Neural cell (in vitro differentiated cells): ENCODE measurements around the gene ADAMTS16. TPM values are rescaled to one million over a fixed set of nuclear protein-coding genes. Genes with fewer than 3 reads are reported as not detected.

ENCODE experiments used
- H2AFZ ChIP-seq: fragments of 200-600, 300-800 bp; sonication (generic), shearing (Covaris generic); 2 replicates; pipeline ENCODE4 v1.6.0; 2014; ENCODE audit warnings: low read depth, mild to moderate bottlenecking, antibody characterized with exemption, low read length, moderate library complexity
- H3F3A ChIP-seq: fragments of 200-600 bp; shearing (Covaris generic); 2 replicates; pipeline ENCODE4 v1.6.1; 2016; ENCODE audit warnings: mild to moderate bottlenecking, moderate library complexity, mixed read lengths, antibody characterized with exemption, low read length; ENCODE audit not compliant: insufficient read depth, poor library complexity, severe bottlenecking
- H3K27ac ChIP-seq: fragments of 200-600, 300-800 bp; sonication (generic), shearing (Covaris generic); 2 replicates; pipeline ENCODE4 v1.5.1; 2014; ENCODE audit warnings: mild to moderate bottlenecking, low read length, moderate library complexity
- H3K27me3 ChIP-seq: fragments of 300-800, 200-600 bp; sonication (generic), shearing (Covaris generic); 2 replicates; pipeline ENCODE4 v1.6.0; 2014; ENCODE audit warnings: mild to moderate bottlenecking, low read depth, low read length, moderate library complexity; ENCODE audit not compliant: insufficient read depth
- H3K36me3 ChIP-seq: fragments of 300-800, 200-600 bp; sonication (generic), shearing (Covaris generic); 2 replicates; pipeline ENCODE4 v1.5.1; 2014; ENCODE audit warnings: mild to moderate bottlenecking, antibody characterized with exemption, low read length, moderate library complexity; ENCODE audit not compliant: insufficient read depth
- H3K4me2 ChIP-seq: fragments of 300-800, 200-600 bp; sonication (generic), shearing (Covaris generic); 2 replicates; pipeline ENCODE4 v1.6.0; 2014; ENCODE audit warnings: mild to moderate bottlenecking, low read length
- H3K4me3 ChIP-seq: fragments of 300-800, 200-600 bp; sonication (generic), shearing (Covaris generic); 2 replicates; pipeline ENCODE4 v1.5.1; 2014; ENCODE audit warnings: mild to moderate bottlenecking, low read length, moderate library complexity
- H3K79me2 ChIP-seq: fragments of 200-600 bp; shearing (Covaris generic); replicated peaks from 2 replicates; pipeline ENCODE4 v1.6.0; 2014; ENCODE audit warnings: mild to moderate bottlenecking, low read length, moderate library complexity; ENCODE audit not compliant: insufficient read depth
- H3K9ac ChIP-seq: fragments of 300-800, 200-600 bp; sonication (generic), shearing (Covaris generic); 2 replicates; pipeline ENCODE4 v1.6.1; 2016; ENCODE audit warnings: mild to moderate bottlenecking, low read length, mixed read lengths
- H3K9me2 ChIP-seq: fragments of 200-600 bp; shearing (Covaris generic); 2 replicates; pipeline ENCODE4 v1.6.1; 2016; ENCODE audit warnings: mild to moderate bottlenecking, low read length, mixed read lengths; ENCODE audit not compliant: insufficient read depth
- H3K9me3 ChIP-seq: fragments of 200-600, 300-800 bp; sonication (generic), shearing (Covaris generic); 2 replicates; pipeline ENCODE4 v1.6.1; 2016; ENCODE audit warnings: mild to moderate bottlenecking, mixed run types, low read length, moderate library complexity, mixed read lengths
- H4K20me1 ChIP-seq: fragments of 200-600 bp; shearing (Covaris generic); 2 replicates; pipeline ENCODE4 v1.6.1; 2016; ENCODE audit warnings: mild to moderate bottlenecking, mixed run types; ENCODE audit not compliant: insufficient read depth
- CTCF ChIP-seq: fragments of 450-650 bp; IDR thresholded peaks from 2 replicates; pipeline ENCODE4 v1.5.1; 2014; ENCODE audit warnings: antibody characterized with exemption, mild to moderate bottlenecking, moderate library complexity; ENCODE audit not compliant: poor library complexity, severe bottlenecking
- EP300 ChIP-seq: fragments of 450-650 bp; conservative IDR thresholded peaks from 2 replicates; pipeline ENCODE4 v1.6.1; 2014; ENCODE audit warnings: antibody characterized with exemption, mild to moderate bottlenecking, moderate library complexity; ENCODE audit not compliant: poor library complexity, severe bottlenecking
- EZH2 ChIP-seq: fragments of 200-600, 300-800 bp; shearing (Covaris generic), sonication (generic); IDR thresholded peaks from 2 replicates; pipeline ENCODE4 v1.6.1; 2014; ENCODE audit warnings: antibody characterized with exemption, low read length, borderline replicate concordance, mild to moderate bottlenecking; ENCODE audit not compliant: insufficient read depth, poor library complexity, severe bottlenecking
- MXI1 ChIP-seq: fragments of 450-650 bp; conservative IDR thresholded peaks from 2 replicates; pipeline ENCODE4 v1.6.1; 2014; ENCODE audit warnings: antibody characterized with exemption, mild to moderate bottlenecking; ENCODE audit not compliant: poor library complexity, severe bottlenecking
- POLR2AphosphoS5 ChIP-seq: IDR thresholded peaks from 2 replicates; pipeline ENCODE4 v1.6.1; 2012
- RAD21 ChIP-seq: fragments of 450-650 bp; conservative IDR thresholded peaks from 2 replicates; pipeline ENCODE4 v1.6.1; 2014; ENCODE audit warnings: antibody characterized with exemption, mild to moderate bottlenecking, moderate library complexity
- SMC3 ChIP-seq: fragments of 450-650 bp; conservative IDR thresholded peaks from 2 replicates; pipeline ENCODE4 v1.6.1; 2014; ENCODE audit warnings: antibody characterized with exemption, mild to moderate bottlenecking, moderate library complexity; ENCODE audit not compliant: poor library complexity
- TAF1 ChIP-seq: IDR thresholded peaks from 2 replicates; pipeline ENCODE4 v1.6.1; 2012; ENCODE audit warnings: low read depth
- polyA plus RNA-seq: library from polyadenylated mRNA; depleted of rRNA; stranded (reverse); fragments of >200 nt; gene quantifications from 2 replicates; pipeline ENCODE4 v1.2.3, GENCODE V29; 2014
- TF ChIP-seq, protein P1 (sequence below): IDR thresholded peaks from 2 replicates; pipeline ENCODE4 v1.6.1; 2012; ENCODE audit warnings: borderline replicate concordance

Gene ADAMTS16
- polyA plus RNA-seq, 1 donor from 2014 or later, result 1.3 TPM

DNA sequence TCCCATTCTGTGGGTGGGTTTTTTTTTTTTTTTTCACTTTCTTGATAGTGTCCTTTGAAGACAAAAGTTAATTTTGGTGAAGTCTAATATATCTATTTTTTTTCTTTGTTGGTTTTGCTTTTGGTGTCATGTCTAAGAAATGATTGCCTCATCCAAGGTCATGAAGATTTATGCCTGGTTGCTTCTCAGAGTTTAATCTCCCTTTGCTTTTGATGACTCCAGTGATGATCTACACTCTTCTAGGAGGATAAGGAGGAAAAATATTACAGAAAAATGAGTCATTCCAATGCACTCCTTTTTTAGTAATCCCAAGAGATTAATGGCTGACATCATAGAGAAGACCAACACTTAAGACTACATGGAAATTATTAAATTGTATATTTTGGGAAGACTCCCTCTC, 202.7 kb downstream of the ADAMTS16 start:
- Histone ChIP-seq H3K79me2 (no peaks in the 10 kb centered on the region), H3K9me2 (no peaks in the 10 kb centered on the region), H3K4me2 (no peak overlapping the region), H4K20me1 (no peaks in the 10 kb centered on the region), H3K27me3 (no peaks in the 10 kb centered on the region), H2AFZ (no peak overlapping the region), H3K9me3 (no peaks in the 10 kb centered on the region), H3K27ac (no peak overlapping the region), H3F3A (no peaks in the 10 kb centered on the region), H3K9ac (no peak overlapping the region), H3K4me3 (no peak overlapping the region), H3K36me3 (no peaks in the 10 kb centered on the region)
- TF ChIP-seq SMC3, result no peak
- TF ChIP-seq CTCF, result no peak
- TF ChIP-seq EZH2, result no peak
- TF ChIP-seq RAD21, result no peak
- TF ChIP-seq POLR2AphosphoS5, result no peak
- TF ChIP-seq, protein P1, sequence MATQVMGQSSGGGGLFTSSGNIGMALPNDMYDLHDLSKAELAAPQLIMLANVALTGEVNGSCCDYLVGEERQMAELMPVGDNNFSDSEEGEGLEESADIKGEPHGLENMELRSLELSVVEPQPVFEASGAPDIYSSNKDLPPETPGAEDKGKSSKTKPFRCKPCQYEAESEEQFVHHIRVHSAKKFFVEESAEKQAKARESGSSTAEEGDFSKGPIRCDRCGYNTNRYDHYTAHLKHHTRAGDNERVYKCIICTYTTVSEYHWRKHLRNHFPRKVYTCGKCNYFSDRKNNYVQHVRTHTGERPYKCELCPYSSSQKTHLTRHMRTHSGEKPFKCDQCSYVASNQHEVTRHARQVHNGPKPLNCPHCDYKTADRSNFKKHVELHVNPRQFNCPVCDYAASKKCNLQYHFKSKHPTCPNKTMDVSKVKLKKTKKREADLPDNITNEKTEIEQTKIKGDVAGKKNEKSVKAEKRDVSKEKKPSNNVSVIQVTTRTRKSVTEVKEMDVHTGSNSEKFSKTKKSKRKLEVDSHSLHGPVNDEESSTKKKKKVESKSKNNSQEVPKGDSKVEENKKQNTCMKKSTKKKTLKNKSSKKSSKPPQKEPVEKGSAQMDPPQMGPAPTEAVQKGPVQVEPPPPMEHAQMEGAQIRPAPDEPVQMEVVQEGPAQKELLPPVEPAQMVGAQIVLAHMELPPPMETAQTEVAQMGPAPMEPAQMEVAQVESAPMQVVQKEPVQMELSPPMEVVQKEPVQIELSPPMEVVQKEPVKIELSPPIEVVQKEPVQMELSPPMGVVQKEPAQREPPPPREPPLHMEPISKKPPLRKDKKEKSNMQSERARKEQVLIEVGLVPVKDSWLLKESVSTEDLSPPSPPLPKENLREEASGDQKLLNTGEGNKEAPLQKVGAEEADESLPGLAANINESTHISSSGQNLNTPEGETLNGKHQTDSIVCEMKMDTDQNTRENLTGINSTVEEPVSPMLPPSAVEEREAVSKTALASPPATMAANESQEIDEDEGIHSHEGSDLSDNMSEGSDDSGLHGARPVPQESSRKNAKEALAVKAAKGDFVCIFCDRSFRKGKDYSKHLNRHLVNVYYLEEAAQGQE, result no peak
- no peak for TF ChIP-seq EP300

- no peak overlapping the region for H3K27ac ChIP-seq
- no peak overlapping the region for H3K9ac ChIP-seq
- no peaks in the 10 kb centered on the region for H3K79me2 ChIP-seq
- H3K4me3 ChIP-seq, result no peak overlapping the region
- no peaks in the 10 kb centered on the region for H3K9me3 ChIP-seq
- H3K9me2 ChIP-seq, result no peaks in the 10 kb centered on the region
- no peak overlapping the region for H3K4me2 ChIP-seq
- no peak overlapping the region for H2AFZ ChIP-seq
- no peaks in the 10 kb centered on the region for H3K27me3 ChIP-seq
- H3K36me3 ChIP-seq, result no peaks in the 10 kb centered on the region
- no peaks in the 10 kb centered on the region for H3F3A ChIP-seq
- H4K20me1 ChIP-seq, result no peaks in the 10 kb centered on the region
- TF ChIP-seq EP300 (no peak), TAF1 (no peak), CTCF (no peak), MXI1 (no peak), EZH2 (no peak), POLR2AphosphoS5 (no peak), SMC3 (no peak), RAD21 (no peak)
- TF ChIP-seq, protein P1, result no peak
These were observed 203.4 kb downstream of the ADAMTS16 start for GRCh38 chr5:5343568-5343967.
